ENCODE measurements around the gene SPRR2B. TPM values are rescaled to one million over a fixed set of nuclear protein-coding genes. Genes with fewer than 3 reads are reported as not detected.
"Not testable (repeated sequence)": the region's sequence is repeated elsewhere in the genome, so short reads cannot be mapped to it uniquely, and the experiment has no call there.

The SPRR2B gene
- not detected in 3 replicates for total RNA-seq

- no peak within 1 kb of the TSS for H3K27ac Mint-ChIP-seq
- H3K4me1 Mint-ChIP-seq: no peaks in the 10 kb centered on the region
- no peaks in the 10 kb centered on the region for H3K36me3 Mint-ChIP-seq
- DNase-seq (ENCODE audit: low spot score in 2 of 2, unreplicated experiment in 2 of 2): no peak
- H3K4me3 Mint-ChIP-seq: no peak within 1 kb of the TSS
- H3K9me3 Mint-ChIP-seq: no peaks in the 10 kb centered on the region
- no peak for TF ChIP-seq CTCF (IDR thresholded peaks at IDR 0.05; ENCODE audit: unreplicated experiment)
- peaks cover 20% of the 10 kb centered on the region for H3K27me3 Mint-ChIP-seq (ENCODE audit: low read depth)
These were observed at the start of gene SPRR2B for GRCh38 chr1:153071511-153071910. Gene SPRR2B, minus strand, starts transcription at chr1:153071611. Its CDS starts 772 bp downstream, at chr1:153070839.

GRCh38 chr1:153120945-153121344, 49.5 kb upstream of the SPRR2B start:
- DNase-seq (ENCODE audit: low spot score in 2 of 2, unreplicated experiment in 2 of 2): no peak
- Mint-ChIP-seq H3K27me3 (ENCODE audit: low read depth) (no peaks in the 10 kb centered on the region), H3K27ac (peak overlapping the region; percentile 76), H3K36me3 (peaks cover 23% of the 10 kb centered on the region), H3K9me3 (peaks cover 25% of the 10 kb centered on the region), H3K4me3 (no peak overlapping the region), H3K4me1 (peaks cover 55% of the 10 kb centered on the region)
- TF ChIP-seq CTCF (IDR thresholded peaks at IDR 0.05; ENCODE audit: unreplicated experiment): no peak

GRCh38 chr1:153119491-153119971, 48.1 kb upstream of the SPRR2B start:
- Mint-ChIP-seq H3K27me3 (ENCODE audit: low read depth) (no peaks in the 10 kb centered on the region), H3K36me3 (peaks cover 9% of the 10 kb centered on the region), H3K4me3 (peak overlapping the region; percentile 27), H3K9me3 (peaks cover 10% of the 10 kb centered on the region), H3K4me1 (peaks cover 69% of the 10 kb centered on the region), H3K27ac (peak overlapping the region; percentile 76)
- no peak for TF ChIP-seq CTCF (IDR thresholded peaks at IDR 0.05; ENCODE audit: unreplicated experiment)
- no peak for DNase-seq (ENCODE audit: low spot score in 2 of 2, unreplicated experiment in 2 of 2)

- not testable (repeated sequence) for H3K27me3 Mint-ChIP-seq (ENCODE audit: low read depth); H3K36me3 Mint-ChIP-seq; DNase-seq (ENCODE audit: low spot score in 2 of 2, unreplicated experiment in 2 of 2); H3K9me3 Mint-ChIP-seq; H3K4me3 Mint-ChIP-seq
- Mint-ChIP-seq H3K27ac (peak overlapping the region; percentile 85), H3K4me1 (peaks cover 47% of the 10 kb centered on the region)
These were observed 43.9 kb upstream of the SPRR2B start for GRCh38 chr1:153115264-153115663.

GRCh38 chr1:153113416-153113815, 42.0 kb upstream of the SPRR2B start, which contains the start of gene SPRR2F:
Gene SPRR2F, minus strand, starts transcription at chr1:153113516. Its CDS starts 783 bp downstream, at chr1:153112733.
- TF ChIP-seq CTCF (IDR thresholded peaks at IDR 0.05; ENCODE audit: unreplicated experiment): no peak
- Mint-ChIP-seq H3K36me3 (no peaks in the 10 kb centered on the region), H3K4me3 (no peak within 1 kb of the TSS), H3K27me3 (ENCODE audit: low read depth) (no peaks in the 10 kb centered on the region), H3K9me3 (peaks cover 2% of the 10 kb centered on the region), H3K27ac (peak within 1 kb of the TSS; percentile 3), H3K4me1 (peaks cover 35% of the 10 kb centered on the region)
- no peak for DNase-seq (ENCODE audit: low spot score in 2 of 2, unreplicated experiment in 2 of 2)

- not testable (repeated sequence) for H3K9me3 Mint-ChIP-seq; DNase-seq (ENCODE audit: low spot score in 2 of 2, unreplicated experiment in 2 of 2); H3K36me3 Mint-ChIP-seq; H3K27me3 Mint-ChIP-seq (ENCODE audit: low read depth); H3K4me3 Mint-ChIP-seq; H3K27ac Mint-ChIP-seq
- peaks cover 25% of the 10 kb centered on the region for H3K4me1 Mint-ChIP-seq
These were observed 41.0 kb upstream of the SPRR2B start for GRCh38 chr1:153112454-153112853.

- H3K4me1 Mint-ChIP-seq: peaks cover 19% of the 10 kb centered on the region
- H3K27ac Mint-ChIP-seq: no peak overlapping the region
- no peak overlapping the region for H3K4me3 Mint-ChIP-seq
- peaks cover 14% of the 10 kb centered on the region for H3K9me3 Mint-ChIP-seq
- no peak for DNase-seq (ENCODE audit: low spot score in 2 of 2, unreplicated experiment in 2 of 2)
- no peak for TF ChIP-seq CTCF (IDR thresholded peaks at IDR 0.05; ENCODE audit: unreplicated experiment)
- no peaks in the 10 kb centered on the region for H3K36me3 Mint-ChIP-seq
- no peaks in the 10 kb centered on the region for H3K27me3 Mint-ChIP-seq (ENCODE audit: low read depth)
These were observed 28.8 kb upstream of the SPRR2B start for GRCh38 chr1:153100245-153100644.
